Liver (tissue), 3 donors: ENCODE data around the gene KIF21A.

Experiments used
- EGR1 ChIP-seq, 2 donors: IDR thresholded peaks; 2 replicates each; pipeline ENCODE4 v1.6.1; 2016 to 2018; ENCODE audit warnings: antibody characterized with exemption in 2 of 2, low read depth in 2 of 2
- FOXA1 ChIP-seq: IDR thresholded peaks from 2 replicates; pipeline ENCODE4 v1.6.1; 2016; ENCODE audit warnings: antibody characterized with exemption
- NR2F2 ChIP-seq: IDR thresholded peaks from 2 replicates; pipeline ENCODE4 v1.6.1; 2016; ENCODE audit warnings: antibody characterized with exemption
- TAF1 ChIP-seq: conservative IDR thresholded peaks from 2 replicates; pipeline ENCODE4 v1.6.1; 2016; ENCODE audit warnings: antibody characterized with exemption, mild to moderate bottlenecking
- TF ChIP-seq, protein P1 (sequence below): fragments of 150-350 bp; IDR thresholded peaks from 2 replicates; pipeline ENCODE4 v1.5.1; 2017; ENCODE audit warnings: improper control_type of control experiment, low read depth, low read length; ENCODE audit not compliant: missing input control
- TF ChIP-seq, protein P2 (sequence below): IDR thresholded peaks from 2 replicates; pipeline ENCODE4 v1.6.1; 2016; ENCODE audit warnings: antibody characterized with exemption, mild to moderate bottlenecking
- TF ChIP-seq, protein P3 (sequence below): IDR thresholded peaks from 2 replicates; pipeline ENCODE4 v1.6.1; 2016; ENCODE audit warnings: antibody characterized with exemption
- TF ChIP-seq, protein P4 (sequence below): IDR thresholded peaks from 2 replicates; pipeline ENCODE4 v1.6.1; 2016; ENCODE audit warnings: antibody characterized with exemption
- donor health status: healthy.
- donor health status: healthy.

DNA sequence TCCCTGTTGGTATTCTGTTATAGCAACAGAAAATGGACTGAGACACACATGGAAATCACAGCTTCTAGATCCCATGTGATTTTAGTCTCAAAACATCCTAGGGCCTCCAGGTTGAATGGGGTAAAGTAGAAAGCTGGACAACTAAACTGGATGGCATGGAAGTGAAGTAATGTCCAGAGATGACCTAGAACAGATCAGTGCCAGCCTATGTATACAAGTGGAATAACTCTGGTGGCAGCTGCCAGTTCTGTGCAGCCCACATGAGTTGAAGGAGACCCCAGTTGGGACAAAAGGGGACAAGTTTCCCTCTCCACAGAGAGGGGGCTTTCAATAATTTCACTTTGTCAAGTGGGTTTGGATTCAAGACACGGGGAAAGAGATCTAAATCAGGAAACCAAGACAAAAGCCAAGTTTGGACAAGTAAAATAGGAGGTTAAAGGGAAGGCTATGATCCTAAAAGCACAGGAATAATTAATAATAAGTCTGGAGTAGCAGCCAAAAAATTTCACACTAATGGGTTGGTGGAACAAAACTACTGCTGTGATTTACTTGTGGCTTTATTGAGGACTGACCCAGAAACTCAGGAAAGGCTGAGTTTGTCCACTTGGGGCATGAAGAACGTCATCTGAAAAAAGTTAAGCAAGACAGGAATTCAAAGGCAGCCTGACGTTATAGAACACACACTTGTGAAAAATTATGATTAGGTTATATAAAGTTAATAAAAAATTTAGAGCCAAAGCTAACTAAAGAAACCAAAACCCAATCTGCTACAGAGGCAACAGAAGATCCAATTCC lies 11.7 kb downstream of the KIF21A start:
- TF ChIP-seq, protein P1, sequence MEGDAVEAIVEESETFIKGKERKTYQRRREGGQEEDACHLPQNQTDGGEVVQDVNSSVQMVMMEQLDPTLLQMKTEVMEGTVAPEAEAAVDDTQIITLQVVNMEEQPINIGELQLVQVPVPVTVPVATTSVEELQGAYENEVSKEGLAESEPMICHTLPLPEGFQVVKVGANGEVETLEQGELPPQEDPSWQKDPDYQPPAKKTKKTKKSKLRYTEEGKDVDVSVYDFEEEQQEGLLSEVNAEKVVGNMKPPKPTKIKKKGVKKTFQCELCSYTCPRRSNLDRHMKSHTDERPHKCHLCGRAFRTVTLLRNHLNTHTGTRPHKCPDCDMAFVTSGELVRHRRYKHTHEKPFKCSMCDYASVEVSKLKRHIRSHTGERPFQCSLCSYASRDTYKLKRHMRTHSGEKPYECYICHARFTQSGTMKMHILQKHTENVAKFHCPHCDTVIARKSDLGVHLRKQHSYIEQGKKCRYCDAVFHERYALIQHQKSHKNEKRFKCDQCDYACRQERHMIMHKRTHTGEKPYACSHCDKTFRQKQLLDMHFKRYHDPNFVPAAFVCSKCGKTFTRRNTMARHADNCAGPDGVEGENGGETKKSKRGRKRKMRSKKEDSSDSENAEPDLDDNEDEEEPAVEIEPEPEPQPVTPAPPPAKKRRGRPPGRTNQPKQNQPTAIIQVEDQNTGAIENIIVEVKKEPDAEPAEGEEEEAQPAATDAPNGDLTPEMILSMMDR: no peak
- no peak for TF ChIP-seq NR2F2
- TF ChIP-seq, protein P2, sequence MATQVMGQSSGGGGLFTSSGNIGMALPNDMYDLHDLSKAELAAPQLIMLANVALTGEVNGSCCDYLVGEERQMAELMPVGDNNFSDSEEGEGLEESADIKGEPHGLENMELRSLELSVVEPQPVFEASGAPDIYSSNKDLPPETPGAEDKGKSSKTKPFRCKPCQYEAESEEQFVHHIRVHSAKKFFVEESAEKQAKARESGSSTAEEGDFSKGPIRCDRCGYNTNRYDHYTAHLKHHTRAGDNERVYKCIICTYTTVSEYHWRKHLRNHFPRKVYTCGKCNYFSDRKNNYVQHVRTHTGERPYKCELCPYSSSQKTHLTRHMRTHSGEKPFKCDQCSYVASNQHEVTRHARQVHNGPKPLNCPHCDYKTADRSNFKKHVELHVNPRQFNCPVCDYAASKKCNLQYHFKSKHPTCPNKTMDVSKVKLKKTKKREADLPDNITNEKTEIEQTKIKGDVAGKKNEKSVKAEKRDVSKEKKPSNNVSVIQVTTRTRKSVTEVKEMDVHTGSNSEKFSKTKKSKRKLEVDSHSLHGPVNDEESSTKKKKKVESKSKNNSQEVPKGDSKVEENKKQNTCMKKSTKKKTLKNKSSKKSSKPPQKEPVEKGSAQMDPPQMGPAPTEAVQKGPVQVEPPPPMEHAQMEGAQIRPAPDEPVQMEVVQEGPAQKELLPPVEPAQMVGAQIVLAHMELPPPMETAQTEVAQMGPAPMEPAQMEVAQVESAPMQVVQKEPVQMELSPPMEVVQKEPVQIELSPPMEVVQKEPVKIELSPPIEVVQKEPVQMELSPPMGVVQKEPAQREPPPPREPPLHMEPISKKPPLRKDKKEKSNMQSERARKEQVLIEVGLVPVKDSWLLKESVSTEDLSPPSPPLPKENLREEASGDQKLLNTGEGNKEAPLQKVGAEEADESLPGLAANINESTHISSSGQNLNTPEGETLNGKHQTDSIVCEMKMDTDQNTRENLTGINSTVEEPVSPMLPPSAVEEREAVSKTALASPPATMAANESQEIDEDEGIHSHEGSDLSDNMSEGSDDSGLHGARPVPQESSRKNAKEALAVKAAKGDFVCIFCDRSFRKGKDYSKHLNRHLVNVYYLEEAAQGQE: no peak
- TF ChIP-seq, protein P3, sequence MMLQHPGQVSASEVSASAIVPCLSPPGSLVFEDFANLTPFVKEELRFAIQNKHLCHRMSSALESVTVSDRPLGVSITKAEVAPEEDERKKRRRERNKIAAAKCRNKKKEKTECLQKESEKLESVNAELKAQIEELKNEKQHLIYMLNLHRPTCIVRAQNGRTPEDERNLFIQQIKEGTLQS: no peak
- no peak for TF ChIP-seq TAF1
- TF ChIP-seq EGR1 (IDR thresholded peaks at IDR 0.05; ENCODE audit: low read depth in 2 of 2): no peak
- TF ChIP-seq, protein P4, sequence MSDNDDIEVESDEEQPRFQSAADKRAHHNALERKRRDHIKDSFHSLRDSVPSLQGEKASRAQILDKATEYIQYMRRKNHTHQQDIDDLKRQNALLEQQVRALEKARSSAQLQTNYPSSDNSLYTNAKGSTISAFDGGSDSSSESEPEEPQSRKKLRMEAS: no peak
- TF ChIP-seq FOXA1: no peak
